Measurements from ENCODE around the gene PSTPIP2. TPM values are rescaled to one million over a fixed set of nuclear protein-coding genes. Genes with fewer than 3 reads are reported as not detected.

Gene PSTPIP2
- total RNA-seq, 4 donors from 2014 or later = 6.5 to 10.7 (median 8.7) TPM

DNA sequence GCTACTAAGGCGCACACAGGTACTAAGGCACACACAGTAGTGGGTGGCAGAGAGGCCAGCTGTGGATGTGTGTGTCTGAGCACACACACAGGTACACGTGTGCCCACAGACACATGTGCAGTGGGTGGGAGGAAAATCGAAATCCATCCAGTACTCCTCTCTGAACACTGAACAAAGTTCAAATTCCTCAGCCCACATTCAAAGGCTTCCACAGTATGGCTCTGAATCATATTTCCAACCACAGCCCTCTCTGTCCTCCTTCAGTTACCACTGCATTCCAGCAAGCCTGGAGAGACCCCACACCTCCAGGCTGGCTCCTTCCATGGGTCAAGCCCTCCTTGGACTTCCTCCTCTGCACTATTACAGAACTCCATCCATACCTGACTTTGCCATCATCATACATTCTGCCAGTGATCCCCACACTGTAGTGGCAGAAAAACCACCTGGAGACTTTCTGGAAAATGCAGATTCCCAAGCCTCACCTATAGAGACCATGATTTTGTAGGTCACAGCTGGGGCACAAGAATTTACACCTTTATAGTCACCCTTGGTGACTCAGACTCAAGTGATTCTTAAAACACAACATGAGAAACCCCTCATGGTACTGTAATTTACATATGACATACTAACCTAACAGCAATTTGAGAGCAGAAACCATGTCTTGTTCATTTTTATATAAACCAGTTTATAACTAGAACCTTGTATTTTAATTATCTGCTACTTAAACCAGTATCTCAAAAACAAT, 136.3 kb downstream of the PSTPIP2 start:
- Histone ChIP-seq H3K27ac (no peak overlapping the region), H3K4me1 (no peaks in the 10 kb centered on the region), H3K36me3 (peaks cover 0 to 98% of the 10 kb centered on the region in 2 donors), H3K4me3 (no peak overlapping the region), H3K27me3 (no peaks in the 10 kb centered on the region), H3K9me3 (no peaks in the 10 kb centered on the region)
- 92 to 100% methylated on average over 2 of the region's 3 CpGs for WGBS, 2 donors (ENCODE audit: low coverage in 1 of 2)
- ATAC-seq = no peak
- no peak for TF ChIP-seq POLR2AphosphoS5 (IDR thresholded peaks at IDR 0.05)
- no peak for TF ChIP-seq POLR2A (IDR thresholded peaks at IDR 0.05)

Small RNAs within 50 kb of the gene (small RNA-seq; reads per million reads assigned to genes)
- gene RN7SKP26 (0 reads per million in 4 donors), gene RNU6-1278P (0 reads per million in 4 donors), gene RNY4P37 (0 to 0.55 (median 0.06) reads per million in 4 donors)

Other genes with a start within 250 kb of the PSTPIP2 start
- under 1 TPM in 1 of 4 donors, not detected in 3; 0.52 TPM for gene SIGLEC15, start 246.6 kb downstream of the PSTPIP2 start, total RNA-seq
- gene EPG5, start 104.9 kb downstream of the PSTPIP2 start, total RNA-seq = 10 to 100 TPM; 17.3 to 33.7 (median 28.4) TPM
- 100 to 1,000 TPM; 461 to 688 (median 605) TPM for gene ATP5F1A, start 26.0 kb upstream of the PSTPIP2 start, total RNA-seq
- gene HAUS1, start 32.1 kb upstream of the PSTPIP2 start, total RNA-seq = 10 to 100 TPM; 16.2 to 36.0 (median 33.6) TPM

Measured in gastroesophageal sphincter (tissue), 4 donors.